HL-60 (cell line): ENCODE measurements around the gene BARHL1.

Source experiments
- CTCF ChIP-seq: IDR thresholded peaks from one replicate; pipeline ENCODE4 v1.5.1; 2011; ENCODE audit warnings: low read length, control low read depth, inconsistent platforms; ENCODE audit not compliant: insufficient read depth
- GABPA ChIP-seq: IDR thresholded peaks from 2 replicates; pipeline ENCODE4 v1.6.1; 2012; ENCODE audit warnings: low read depth
- POLR2AphosphoS5 ChIP-seq: IDR thresholded peaks from 2 replicates; pipeline ENCODE4 v1.6.1; 2012; ENCODE audit warnings: low read depth
- REST ChIP-seq: IDR thresholded peaks from 2 replicates; pipeline ENCODE4 v1.6.1; 2012; ENCODE audit warnings: low read depth; ENCODE audit not compliant: insufficient replicate concordance
- SPI1 ChIP-seq: IDR thresholded peaks from 2 replicates; pipeline ENCODE4 v1.6.1; 2012; ENCODE audit warnings: low read depth, mild to moderate bottlenecking, borderline replicate concordance

GRCh38 chr9:132587592-132587955 lies 5.2 kb downstream of the BARHL1 start:
- TF ChIP-seq CTCF (no peak), REST (no peak), POLR2AphosphoS5 (no peak), SPI1 (no peak), GABPA (no peak)
